Liver (tissue), 9 donors: Measurements from ENCODE around the gene PXDN. TPM values are rescaled to one million over a fixed set of nuclear protein-coding genes. Genes with fewer than 3 reads are reported as not detected.

Experiments used
- DNase-seq: peaks from one replicate; pipeline ENCODE4 v3.0.0-alpha.2; 2017; ENCODE audit warnings: low spot score
- H3K27ac ChIP-seq, 2 donors: one replicate each; pipeline ENCODE4 v1.7.0; 2013; ENCODE audit warnings: inconsistent platforms in 2 of 2, low read length in 2 of 2, control low read depth in 1 of 2, low read depth in 1 of 2, mild to moderate bottlenecking in 1 of 2
- H3K27me3 ChIP-seq, 4 donors: one replicate each; pipeline versions ENCODE4 v1.6.1 to v1.7.0; 2013; ENCODE audit warnings: low read length in 3 of 4, inconsistent platforms in 1 of 4, mild to moderate bottlenecking in 1 of 4, moderate library complexity in 1 of 4; ENCODE audit not compliant: control insufficient read depth in 4 of 4, insufficient read depth in 4 of 4
- H3K36me3 ChIP-seq, 4 donors: one replicate each; pipeline versions ENCODE4 v1.6.1 to v1.7.0; 2013; ENCODE audit warnings: low read length in 3 of 4, mild to moderate bottlenecking in 3 of 4, low read depth in 1 of 4, moderate library complexity in 1 of 4; ENCODE audit not compliant: control insufficient read depth in 4 of 4, insufficient read depth in 3 of 4
- H3K4me1 ChIP-seq, 4 donors: one replicate each; pipeline versions ENCODE4 v1.6.1 to v1.7.0; 2013; ENCODE audit warnings: low read length in 3 of 4, mild to moderate bottlenecking in 3 of 4, moderate library complexity in 1 of 4; ENCODE audit not compliant: control insufficient read depth in 4 of 4, insufficient read depth in 4 of 4
- H3K4me3 ChIP-seq, 3 donors: one replicate each; pipeline versions ENCODE4 v1.6.1 to v1.7.0; 2013; ENCODE audit warnings: low read length in 3 of 3, control low read depth in 1 of 3, low read depth in 1 of 3, mild to moderate bottlenecking in 1 of 3
- H3K9ac ChIP-seq, 2 donors: one replicate each; pipeline ENCODE4 v1.7.0; 2013; ENCODE audit warnings: low read length in 2 of 2, mild to moderate bottlenecking in 2 of 2, moderate library complexity in 2 of 2, control low read depth in 1 of 2, low read depth in 1 of 2
- H3K9me3 ChIP-seq, 4 donors: one replicate each; pipeline versions ENCODE4 v1.6.1 to v1.7.0; 2013; ENCODE audit warnings: low read length in 3 of 4; ENCODE audit not compliant: control insufficient read depth in 4 of 4
- FOXA1 ChIP-seq: IDR thresholded peaks from 2 replicates; pipeline ENCODE4 v1.6.1; 2016; ENCODE audit warnings: antibody characterized with exemption
- GABPA ChIP-seq, 2 donors: IDR thresholded peaks in 1 of 2; conservative IDR thresholded peaks in 1 of 2; 2 replicates each; pipeline ENCODE4 v1.6.1; 2016; ENCODE audit warnings: antibody characterized with exemption in 2 of 2, mild to moderate bottlenecking in 1 of 2, moderate library complexity in 1 of 2
- HNF4A ChIP-seq, 2 donors: conservative IDR thresholded peaks; 2 replicates each; pipeline ENCODE4 v1.6.1; 2016; ENCODE audit warnings: antibody characterized with exemption in 2 of 2, mild to moderate bottlenecking in 2 of 2
- JUND ChIP-seq, 2 donors: IDR thresholded peaks; 2 replicates each; pipeline ENCODE4 v1.6.1; 2016; ENCODE audit warnings: antibody characterized with exemption in 2 of 2
- NR2F2 ChIP-seq: IDR thresholded peaks from 2 replicates; pipeline ENCODE4 v1.6.1; 2016; ENCODE audit warnings: antibody characterized with exemption
- RAD21 ChIP-seq, 2 donors: IDR thresholded peaks; 2 replicates each; pipeline ENCODE4 v1.6.1; 2016; ENCODE audit warnings: antibody characterized with exemption in 2 of 2, mild to moderate bottlenecking in 2 of 2
- RXRA ChIP-seq, 2 donors: IDR thresholded peaks; 2 replicates each; pipeline ENCODE4 v1.6.1; 2017 to 2018; ENCODE audit warnings: antibody characterized with exemption in 2 of 2, mild to moderate bottlenecking in 1 of 2
- TAF1 ChIP-seq: conservative IDR thresholded peaks from 2 replicates; pipeline ENCODE4 v1.6.1; 2016; ENCODE audit warnings: antibody characterized with exemption, mild to moderate bottlenecking
- YY1 ChIP-seq: IDR thresholded peaks from 2 replicates; pipeline ENCODE4 v1.6.1; 2016; ENCODE audit warnings: antibody characterized with exemption, mild to moderate bottlenecking
- WGBS: extraction: QIAGEN DNeasy Blood & Tissue Kit; methylation state at CpG from one replicate; pipeline ENCODE4 v1.1.7; 2013; 5-methylcytosine and 5-hydroxymethylcytosine counted together
- polyA plus RNA-seq, 2 donors: library from polyadenylated mRNA; stranded (reverse) in 1 of 2; unstranded in 1 of 2; fragments of 200-250 nt in 1 of 2; fragments of >200 nt in 1 of 2; fragmentation: Nextera tagmentation in 1 of 2; extraction: Ambion mirVana in 1 of 2; gene quantifications; one replicate each; pipeline versions ENCODE4 v1.2.1 to v1.2.3, GENCODE V29; 2013 to 2015
- total RNA-seq, 2 donors: library from RNA; depleted of rRNA; stranded (reverse); fragments of >200 nt; gene quantifications; one replicate each; pipeline ENCODE4 v1.2.3, GENCODE V29; 2014
- TF ChIP-seq, protein P1 (sequence below): IDR thresholded peaks from 2 replicates; pipeline ENCODE4 v1.6.1; 2016; ENCODE audit warnings: antibody characterized with exemption
- TF ChIP-seq, protein P2 (sequence below): fragments of 150-350 bp; IDR thresholded peaks from 2 replicates; pipeline ENCODE4 v1.5.1; 2017; ENCODE audit warnings: improper control_type of control experiment, low read depth, low read length; ENCODE audit not compliant: missing input control
- TF ChIP-seq, protein P3 (sequence below): IDR thresholded peaks from 2 replicates; pipeline ENCODE4 v1.6.1; 2016; ENCODE audit warnings: antibody characterized with exemption
- donor health status: healthy.
- donor health status: healthy.
- donor health status: healthy.
- donor health status: healthy.
- donor health status: healthy.

The PXDN gene
- total and polyA plus RNA-seq, 4 donors = 4.2 to 21.5 (median 16.9) TPM

DNA sequence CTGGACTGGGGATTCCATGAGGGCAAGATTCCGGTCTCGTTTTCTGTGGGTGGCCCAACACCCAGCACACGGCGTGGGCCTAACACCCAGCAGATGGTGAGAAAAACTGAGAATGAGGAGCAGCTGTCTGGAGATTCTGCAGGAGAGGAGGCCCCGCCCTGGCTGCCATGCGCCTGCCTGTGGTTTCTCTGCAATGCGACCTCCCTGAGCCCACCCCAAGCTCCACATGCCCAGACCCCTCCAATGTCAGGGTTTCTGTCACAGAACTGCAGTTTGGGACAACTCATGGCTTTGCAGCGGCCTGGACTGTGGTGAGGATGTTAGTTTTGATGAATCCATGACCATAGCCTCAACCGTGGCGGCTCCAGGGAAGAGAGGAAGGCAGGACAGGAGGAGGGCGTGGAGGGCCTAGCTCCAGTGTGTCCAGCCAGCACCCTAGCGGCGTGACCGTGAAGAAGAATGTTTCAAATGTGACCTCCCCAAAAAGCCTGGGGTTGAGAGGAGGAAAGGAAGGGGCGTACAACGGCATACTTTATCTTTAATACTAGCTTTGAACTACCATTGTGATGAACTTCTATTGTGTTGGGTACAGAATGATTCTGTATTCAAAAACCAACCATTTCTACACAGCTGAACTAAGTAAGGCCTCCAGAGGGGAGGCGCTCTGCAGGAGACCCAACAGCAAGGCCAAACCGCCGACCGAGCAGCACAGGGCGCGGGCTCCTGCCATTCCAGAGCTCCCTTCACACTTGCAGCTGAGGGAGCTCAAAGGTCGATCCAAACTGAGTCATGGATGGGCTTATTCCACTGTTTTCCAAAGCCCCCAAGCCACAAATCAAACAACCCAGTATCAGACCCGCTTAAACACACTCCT lies 3.4 kb downstream of the PXDN start:
- Histone ChIP-seq H3K9ac (no peak overlapping the region), H3K27me3 (peaks cover 0 to 4% (median 0%) of the 10 kb centered on the region in 4 donors), H3K4me3 (no peak overlapping the region), H3K27ac (peak overlapping the region; percentile 47 to 54), H3K4me1 (peaks cover 0 to 9% (median 1%) of the 10 kb centered on the region in 4 donors), H3K9me3 (no peaks in the 10 kb centered on the region), H3K36me3 (no peaks in the 10 kb centered on the region)
- 76% methylated on average over 24 of the region's 24 CpGs for WGBS
- DNase-seq = peak; percentile 30
- TF ChIP-seq JUND (IDR thresholded peaks at IDR 0.05) (no peak), FOXA1 (no peak), YY1 (no peak), NR2F2 (no peak)
- TF ChIP-seq, protein P1, sequence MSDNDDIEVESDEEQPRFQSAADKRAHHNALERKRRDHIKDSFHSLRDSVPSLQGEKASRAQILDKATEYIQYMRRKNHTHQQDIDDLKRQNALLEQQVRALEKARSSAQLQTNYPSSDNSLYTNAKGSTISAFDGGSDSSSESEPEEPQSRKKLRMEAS = no peak

DNA sequence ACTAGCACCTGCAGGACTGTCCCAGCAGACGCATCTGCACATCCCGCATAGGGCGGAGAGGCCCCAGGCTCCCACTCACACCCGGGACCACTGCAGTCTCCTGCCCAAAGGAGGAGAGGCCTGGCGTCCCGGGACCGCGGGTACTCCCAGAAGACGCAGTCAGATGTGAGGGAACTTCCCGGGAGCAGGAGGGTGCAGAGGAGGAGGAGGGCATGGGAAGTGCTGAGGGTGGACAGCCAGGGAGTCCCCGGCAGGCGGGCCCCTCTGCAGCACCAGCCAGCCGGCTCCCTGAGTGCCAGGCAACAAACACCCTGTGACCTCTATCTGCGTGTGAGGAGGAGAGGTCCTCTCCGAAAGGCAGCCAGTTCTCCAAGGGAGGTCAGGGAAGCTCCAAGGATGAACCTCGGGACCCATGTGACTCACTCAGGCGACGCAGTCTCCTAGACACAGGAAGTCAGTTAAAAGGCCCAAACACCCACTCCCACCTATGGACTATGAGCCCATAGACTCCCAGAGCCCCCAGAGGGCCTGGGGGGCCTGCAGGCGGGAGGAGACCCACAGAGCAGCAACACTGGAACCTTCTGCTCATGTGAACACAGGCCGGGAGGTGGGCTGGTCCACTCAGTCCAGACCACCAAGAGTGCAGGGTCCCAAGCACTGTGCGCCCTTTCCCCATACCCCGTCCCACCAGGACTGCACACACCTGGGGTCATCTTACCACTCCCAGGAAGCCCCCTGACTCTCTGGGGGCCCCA lies 4.2 kb downstream of the PXDN start:
- Histone ChIP-seq H3K9me3 (peaks cover 0 to 4% (median 0%) of the 10 kb centered on the region in 4 donors), H3K9ac (no peak overlapping the region), H3K27me3 (no peaks in the 10 kb centered on the region), H3K4me1 (peaks cover 0 to 9% (median 1%) of the 10 kb centered on the region in 4 donors), H3K27ac (peak overlapping the region; percentile 47 to 54), H3K36me3 (no peaks in the 10 kb centered on the region), H3K4me3 (no peak overlapping the region)
- DNase-seq = peak; percentile 5
- 69% methylated on average over 22 of the region's 22 CpGs for WGBS
- TF ChIP-seq RXRA (IDR thresholded peaks at IDR 0.05) (no peak), GABPA (IDR thresholded peaks at IDR 0.05 in 1 of 2, conservative IDR thresholded peaks at IDR 0.05 in 1 of 2) (no peak), TAF1 (no peak)
- TF ChIP-seq, protein P2, sequence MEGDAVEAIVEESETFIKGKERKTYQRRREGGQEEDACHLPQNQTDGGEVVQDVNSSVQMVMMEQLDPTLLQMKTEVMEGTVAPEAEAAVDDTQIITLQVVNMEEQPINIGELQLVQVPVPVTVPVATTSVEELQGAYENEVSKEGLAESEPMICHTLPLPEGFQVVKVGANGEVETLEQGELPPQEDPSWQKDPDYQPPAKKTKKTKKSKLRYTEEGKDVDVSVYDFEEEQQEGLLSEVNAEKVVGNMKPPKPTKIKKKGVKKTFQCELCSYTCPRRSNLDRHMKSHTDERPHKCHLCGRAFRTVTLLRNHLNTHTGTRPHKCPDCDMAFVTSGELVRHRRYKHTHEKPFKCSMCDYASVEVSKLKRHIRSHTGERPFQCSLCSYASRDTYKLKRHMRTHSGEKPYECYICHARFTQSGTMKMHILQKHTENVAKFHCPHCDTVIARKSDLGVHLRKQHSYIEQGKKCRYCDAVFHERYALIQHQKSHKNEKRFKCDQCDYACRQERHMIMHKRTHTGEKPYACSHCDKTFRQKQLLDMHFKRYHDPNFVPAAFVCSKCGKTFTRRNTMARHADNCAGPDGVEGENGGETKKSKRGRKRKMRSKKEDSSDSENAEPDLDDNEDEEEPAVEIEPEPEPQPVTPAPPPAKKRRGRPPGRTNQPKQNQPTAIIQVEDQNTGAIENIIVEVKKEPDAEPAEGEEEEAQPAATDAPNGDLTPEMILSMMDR = no peak

DNA sequence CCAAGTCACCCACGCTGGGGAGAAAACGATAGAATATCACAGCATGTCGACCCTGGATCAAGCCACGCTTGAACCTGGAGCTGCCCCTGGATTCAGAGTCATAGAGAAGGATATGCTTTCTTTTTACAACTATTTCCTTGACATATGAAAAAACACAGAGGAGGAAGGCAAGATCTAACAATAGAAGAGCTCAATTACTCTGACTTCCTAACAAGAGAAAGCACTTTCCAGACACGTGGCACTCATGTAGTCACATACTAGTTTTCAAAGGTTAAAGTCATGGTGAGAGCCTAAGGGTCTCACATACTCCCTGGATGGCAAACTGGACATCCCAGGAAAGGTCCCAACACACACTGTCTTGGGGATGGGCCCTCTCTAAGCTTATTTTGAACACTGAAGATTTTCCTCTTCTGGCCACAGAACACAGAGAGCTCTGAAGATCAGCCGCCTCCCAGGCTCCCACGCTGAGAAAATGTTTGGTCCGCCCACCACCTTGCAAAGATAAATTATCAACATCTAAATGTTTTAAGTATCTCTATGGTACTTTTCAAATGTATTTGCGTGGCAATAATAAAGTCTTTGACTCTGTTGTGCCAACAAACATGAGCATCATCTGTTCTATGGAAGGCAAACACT lies 4.9 kb downstream of the PXDN start:
- DNase-seq = no peak
- H3K4me1 ChIP-seq = peaks cover 0 to 3% (median 1%) of the 10 kb centered on the region in 4 donors
- H3K9me3 ChIP-seq = peaks cover 0 to 6% (median 0%) of the 10 kb centered on the region in 4 donors
- H3K9ac ChIP-seq = no peak overlapping the region
- TF ChIP-seq TAF1 (no peak), RXRA (IDR thresholded peaks at IDR 0.05) (no peak), RAD21 (IDR thresholded peaks at IDR 0.05) (no peak), HNF4A (conservative IDR thresholded peaks at IDR 0.05) (no peak), NR2F2 (no peak)
- TF ChIP-seq, protein P3, sequence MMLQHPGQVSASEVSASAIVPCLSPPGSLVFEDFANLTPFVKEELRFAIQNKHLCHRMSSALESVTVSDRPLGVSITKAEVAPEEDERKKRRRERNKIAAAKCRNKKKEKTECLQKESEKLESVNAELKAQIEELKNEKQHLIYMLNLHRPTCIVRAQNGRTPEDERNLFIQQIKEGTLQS = no peak
- H3K27ac ChIP-seq = peak overlapping the region; percentile 33 to 48
- H3K36me3 ChIP-seq = no peaks in the 10 kb centered on the region
- 75% methylated on average over 9 of the region's 9 CpGs for WGBS
- no peak overlapping the region for H3K4me3 ChIP-seq
- no peaks in the 10 kb centered on the region for H3K27me3 ChIP-seq
